Measurements from ENCODE around the gene PHACTR3. TPM values are rescaled to one million over a fixed set of nuclear protein-coding genes. Genes with fewer than 3 reads are reported as not detected.

Gene PHACTR3
- total RNA-seq, 2 donors from 2014 or later: 0.13 TPM; not detected in 1

DNA sequence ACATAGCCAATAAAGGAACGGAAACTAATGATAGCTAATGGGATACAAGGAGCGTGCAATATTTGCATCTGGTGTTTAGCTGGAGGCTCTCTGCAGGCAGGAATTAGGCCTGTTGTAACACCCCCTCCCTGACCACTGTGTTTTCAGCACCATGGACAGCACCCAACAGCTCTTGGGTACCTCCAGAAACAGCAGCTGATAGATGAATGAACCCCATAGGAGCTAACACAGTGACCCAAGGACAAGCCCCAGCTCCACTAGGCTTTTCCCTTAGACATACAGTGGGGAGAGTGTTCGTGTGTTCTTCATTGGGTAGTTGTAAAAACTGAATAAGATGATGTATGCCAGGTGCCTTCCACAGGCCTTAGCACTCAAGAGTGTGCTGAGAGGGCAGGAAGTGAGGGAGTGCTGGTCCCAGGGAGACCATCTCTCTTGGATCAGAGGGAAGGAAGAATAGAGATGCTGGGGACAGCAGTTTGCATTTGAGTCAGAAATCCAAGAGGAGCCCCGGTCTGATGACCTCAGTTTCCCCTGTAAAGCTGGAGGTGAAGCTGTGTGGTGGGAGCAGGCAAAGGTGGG lies 161.3 kb downstream of the PHACTR3 start:
- no peak overlapping the region for H3K27ac Mint-ChIP-seq
- WGBS, 2 experiments (ENCODE audit: insufficient coverage in 1 of 2, insufficient read length in 1 of 2): 75 to 90% methylated on average over 2 to 4 of the region's 4 CpGs
- H3K9ac ChIP-seq (ENCODE audit: extremely low read depth, low read length, poor library complexity, severe bottlenecking): no peak overlapping the region
- H3K36me3 ChIP-seq (ENCODE audit: control insufficient read depth, insufficient read depth, low read length): no peaks in the 10 kb centered on the region
- H3K9me3 Mint-ChIP-seq: no peaks in the 10 kb centered on the region
- H3K4me1 Mint-ChIP-seq: no peaks in the 10 kb centered on the region
- H3K36me3 Mint-ChIP-seq (ENCODE audit: low read depth): no peaks in the 10 kb centered on the region
- H3K27me3 ChIP-seq (ENCODE audit: control insufficient read depth, insufficient read depth, low read length, poor library complexity, severe bottlenecking): no peaks in the 10 kb centered on the region
- no peaks in the 10 kb centered on the region for H3K4me1 ChIP-seq (ENCODE audit: control insufficient read depth, insufficient read depth, low read length)
- H3K9me3 ChIP-seq (ENCODE audit: control insufficient read depth, low read length): no peaks in the 10 kb centered on the region
- H3K27ac ChIP-seq (ENCODE audit: low read depth, low read length): no peak overlapping the region
- DNase-seq: peak; percentile 84
- no peak overlapping the region for H3K4me3 Mint-ChIP-seq
- peaks cover 42% of the 10 kb centered on the region for H3K27me3 Mint-ChIP-seq (ENCODE audit: insufficient read depth)
- H3K4me3 ChIP-seq (ENCODE audit: low read length): no peak overlapping the region
- TF ChIP-seq, protein P1, sequence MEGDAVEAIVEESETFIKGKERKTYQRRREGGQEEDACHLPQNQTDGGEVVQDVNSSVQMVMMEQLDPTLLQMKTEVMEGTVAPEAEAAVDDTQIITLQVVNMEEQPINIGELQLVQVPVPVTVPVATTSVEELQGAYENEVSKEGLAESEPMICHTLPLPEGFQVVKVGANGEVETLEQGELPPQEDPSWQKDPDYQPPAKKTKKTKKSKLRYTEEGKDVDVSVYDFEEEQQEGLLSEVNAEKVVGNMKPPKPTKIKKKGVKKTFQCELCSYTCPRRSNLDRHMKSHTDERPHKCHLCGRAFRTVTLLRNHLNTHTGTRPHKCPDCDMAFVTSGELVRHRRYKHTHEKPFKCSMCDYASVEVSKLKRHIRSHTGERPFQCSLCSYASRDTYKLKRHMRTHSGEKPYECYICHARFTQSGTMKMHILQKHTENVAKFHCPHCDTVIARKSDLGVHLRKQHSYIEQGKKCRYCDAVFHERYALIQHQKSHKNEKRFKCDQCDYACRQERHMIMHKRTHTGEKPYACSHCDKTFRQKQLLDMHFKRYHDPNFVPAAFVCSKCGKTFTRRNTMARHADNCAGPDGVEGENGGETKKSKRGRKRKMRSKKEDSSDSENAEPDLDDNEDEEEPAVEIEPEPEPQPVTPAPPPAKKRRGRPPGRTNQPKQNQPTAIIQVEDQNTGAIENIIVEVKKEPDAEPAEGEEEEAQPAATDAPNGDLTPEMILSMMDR (conservative IDR thresholded peaks at IDR 0.05): no peak

DNA sequence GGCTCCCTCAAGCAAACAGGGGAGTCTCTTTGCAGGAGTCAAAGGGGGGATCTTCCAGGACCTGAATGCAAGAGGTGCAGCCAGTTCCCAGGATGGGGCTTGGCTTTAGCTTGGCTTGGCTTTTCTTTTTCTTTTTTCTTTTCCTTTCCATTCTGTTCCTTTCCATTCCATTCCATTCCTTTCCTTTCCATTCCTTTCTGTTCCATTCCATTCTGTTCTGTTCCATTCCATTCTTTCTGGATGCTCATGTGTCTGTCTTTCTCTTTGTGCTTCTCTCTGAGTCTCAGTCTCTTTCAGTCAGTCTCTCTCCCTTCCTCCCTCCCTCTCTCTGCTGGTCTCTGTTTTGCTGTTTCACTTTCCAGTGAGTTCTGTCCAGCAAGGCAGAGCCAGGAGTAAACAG lies 163.3 kb downstream of the PHACTR3 start:
- Mint-ChIP-seq H3K4me3 (no peak overlapping the region), H3K27ac (no peak overlapping the region), H3K36me3 (ENCODE audit: low read depth) (no peaks in the 10 kb centered on the region), H3K4me1 (no peaks in the 10 kb centered on the region), H3K9me3 (no peaks in the 10 kb centered on the region), H3K27me3 (ENCODE audit: insufficient read depth) (peaks cover 39% of the 10 kb centered on the region)
- no peaks in the 10 kb centered on the region for H3K4me1 ChIP-seq (ENCODE audit: control insufficient read depth, insufficient read depth, low read length)
- no peak overlapping the region for H3K9ac ChIP-seq (ENCODE audit: extremely low read depth, low read length, poor library complexity, severe bottlenecking)
- H3K36me3 ChIP-seq (ENCODE audit: control insufficient read depth, insufficient read depth, low read length): no peaks in the 10 kb centered on the region
- peaks cover 3% of the 10 kb centered on the region for H3K27me3 ChIP-seq (ENCODE audit: control insufficient read depth, insufficient read depth, low read length, poor library complexity, severe bottlenecking)
- no peaks in the 10 kb centered on the region for H3K9me3 ChIP-seq (ENCODE audit: control insufficient read depth, low read length)
- no peak overlapping the region for H3K27ac ChIP-seq (ENCODE audit: low read depth, low read length)
- no peak overlapping the region for H3K4me3 ChIP-seq (ENCODE audit: low read length)
- no peak for DNase-seq
- TF ChIP-seq, protein P1 (conservative IDR thresholded peaks at IDR 0.05): no peak

GRCh38 chr20:59770270-59770669 lies 165.9 kb downstream of the PHACTR3 start:
- no peaks in the 10 kb centered on the region for H3K9me3 Mint-ChIP-seq
- H3K27ac Mint-ChIP-seq: no peak overlapping the region
- H3K36me3 Mint-ChIP-seq (ENCODE audit: low read depth): no peaks in the 10 kb centered on the region
- Histone ChIP-seq H3K9me3 (ENCODE audit: control insufficient read depth, low read length) (no peaks in the 10 kb centered on the region), H3K27me3 (ENCODE audit: control insufficient read depth, insufficient read depth, low read length, poor library complexity, severe bottlenecking) (peaks cover 29% of the 10 kb centered on the region), H3K9ac (ENCODE audit: extremely low read depth, low read length, poor library complexity, severe bottlenecking) (no peak overlapping the region), H3K36me3 (ENCODE audit: control insufficient read depth, insufficient read depth, low read length) (no peaks in the 10 kb centered on the region), H3K4me1 (ENCODE audit: control insufficient read depth, insufficient read depth, low read length) (no peaks in the 10 kb centered on the region), H3K27ac (ENCODE audit: low read depth, low read length) (no peak overlapping the region), H3K4me3 (ENCODE audit: low read length) (no peak overlapping the region)
- peaks cover 52% of the 10 kb centered on the region for H3K27me3 Mint-ChIP-seq (ENCODE audit: insufficient read depth)
- TF ChIP-seq, protein P1 (conservative IDR thresholded peaks at IDR 0.05): peak; percentile 73
- peak; percentile 61 for DNase-seq
- no peaks in the 10 kb centered on the region for H3K4me1 Mint-ChIP-seq
- WGBS, 2 experiments (ENCODE audit: insufficient coverage in 1 of 2, insufficient read length in 1 of 2): 78 to 84% methylated on average over 2 to 3 of the region's 3 CpGs
- H3K4me3 Mint-ChIP-seq: no peak overlapping the region
